HepG2 (cell line): Measurements from ENCODE around the gene EARS2. TPM values are rescaled to one million over a fixed set of nuclear protein-coding genes. Genes with fewer than 3 reads are reported as not detected.

ENCODE experiments used
- ARID4A ChIP-seq: sonication (generic); formaldehyde crosslinking; IDR thresholded peaks from 2 replicates; pipeline ENCODE4 v1.5.0; 2020; ENCODE audit warnings: mild to moderate bottlenecking, missing genetic modification reagents, borderline replicate concordance
- CERS6 ChIP-seq: sonication (generic); formaldehyde crosslinking; IDR thresholded peaks from 2 replicates; pipeline ENCODE4 v1.5.0; 2020; ENCODE audit warnings: missing genetic modification reagents
- ISX ChIP-seq: sonication (generic); formaldehyde crosslinking; conservative IDR thresholded peaks from 2 replicates; pipeline ENCODE4 v1.5.0; 2020; ENCODE audit warnings: missing genetic modification reagents
- RBFOX2 ChIP-seq: fragments of 200-400 bp; formaldehyde crosslinking; IDR thresholded peaks from 2 replicates; pipeline ENCODE4 v1.6.1; 2017; ENCODE audit warnings: low read depth, mild to moderate bottlenecking, low read length
- ZBTB10 ChIP-seq: sonication (generic); formaldehyde crosslinking; IDR thresholded peaks from 2 replicates; pipeline ENCODE4 v1.4.0; 2020; ENCODE audit warnings: missing genetic modification reagents, borderline replicate concordance
- ZMYM3 ChIP-seq: sonication (generic); formaldehyde crosslinking; IDR thresholded peaks from 2 replicates; pipeline ENCODE4 v1.5.1; 2020; ENCODE audit warnings: mild to moderate bottlenecking, missing genetic modification reagents
- ZMYM4 ChIP-seq: sonication (generic); formaldehyde crosslinking; IDR thresholded peaks from 2 replicates; pipeline ENCODE4 v1.8.1; 2023; ENCODE audit warnings: mild to moderate bottlenecking, missing genetic modification reagents
- ZNF124 ChIP-seq: sonication (generic); formaldehyde crosslinking; IDR thresholded peaks from 2 replicates; pipeline ENCODE4 v1.4.0; 2020; ENCODE audit warnings: missing genetic modification reagents
- ZNF569 ChIP-seq: sonication (generic); formaldehyde crosslinking; IDR thresholded peaks from 2 replicates; pipeline ENCODE4 v1.5.0; 2020; ENCODE audit warnings: mild to moderate bottlenecking, missing genetic modification reagents, moderate library complexity, borderline replicate concordance
- ZNF777 ChIP-seq: sonication (generic); formaldehyde crosslinking; IDR thresholded peaks from 2 replicates; pipeline ENCODE4 v1.4.0; 2020; ENCODE audit warnings: missing genetic modification reagents
- ZNF780A ChIP-seq: sonication (generic); formaldehyde crosslinking; IDR thresholded peaks from 2 replicates; pipeline ENCODE4 v1.8.0; 2022; ENCODE audit warnings: mild to moderate bottlenecking, missing genetic modification reagents, moderate library complexity
- ZNF83 ChIP-seq: sonication (generic); formaldehyde crosslinking; IDR thresholded peaks from 2 replicates; pipeline ENCODE4 v1.4.0; 2020; ENCODE audit warnings: missing genetic modification reagents, mild to moderate bottlenecking, borderline replicate concordance
- polyA plus RNA-seq, 8 experiments: library from polyadenylated mRNA; depleted of rRNA in 3 of 8; stranded (reverse) in 7 of 8; unstranded in 1 of 8; fragments of >200 nt; fragmentation: Illumina TruSeq in 4 of 8; extraction: Trizol in 4 of 8; gene quantifications; 2 replicates each; pipeline versions ENCODE4 v1.2.1 to v1.2.3, GENCODE V29; 2011 to 2016; ENCODE audit warnings: low read depth in 4 of 8, missing spikeins in 1 of 8, mixed read lengths in 1 of 8; ENCODE audit not compliant: insufficient read depth in 1 of 8
- total RNA-seq, 5 experiments: library from RNA; depleted of rRNA; stranded (reverse); fragments of >200 nt; fragmentation: Illumina TruSeq; extraction: Trizol; gene quantifications; 2 replicates each; pipeline ENCODE4 v1.2.3, GENCODE V29; 2016; ENCODE audit warnings: low read depth in 1 of 5
- TF ChIP-seq, protein P1 (sequence below): sonication (generic); formaldehyde crosslinking; IDR thresholded peaks from 2 replicates; pipeline ENCODE4 v1.9.0; 2022; ENCODE audit warnings: missing genetic modification reagents, mild to moderate bottlenecking, borderline replicate concordance
- TF ChIP-seq, protein P2 (sequence below): sonication (generic); formaldehyde crosslinking; IDR thresholded peaks from 2 replicates; pipeline ENCODE4 v1.5.1; 2020; ENCODE audit warnings: missing genetic modification reagents, mild to moderate bottlenecking, borderline replicate concordance

EARS2 gene
- total and polyA plus RNA-seq, 2 of the 13 experiments (the other 11 are each of a cell fraction or from before 2014, with no cell fraction given): 49.4 to 80.4 TPM

GRCh38 chr16:23539984-23540816 lies 16.9 kb downstream of the EARS2 start (continued):
- TF ChIP-seq ZNF780A (peak; percentile 97), ISX (CRISPR knock-in tag) (no peak), RBFOX2 (no peak), ZMYM4 (CRISPR knock-in tag) (peak; percentile 91), ZNF777 (CRISPR knock-in tag) (no peak), CERS6 (CRISPR knock-in tag) (no peak), ZNF83 (CRISPR knock-in tag) (no peak), ZBTB10 (no peak), ARID4A (peak; percentile 96), ZMYM3 (CRISPR knock-in tag) (no peak; the same call in none of the 2 replicates), ZNF124 (CRISPR knock-in tag) (peak; percentile 37; the same call in 1 of the 2 replicates), ZNF569 (CRISPR knock-in tag) (no peak)
- TF ChIP-seq, protein P1, sequence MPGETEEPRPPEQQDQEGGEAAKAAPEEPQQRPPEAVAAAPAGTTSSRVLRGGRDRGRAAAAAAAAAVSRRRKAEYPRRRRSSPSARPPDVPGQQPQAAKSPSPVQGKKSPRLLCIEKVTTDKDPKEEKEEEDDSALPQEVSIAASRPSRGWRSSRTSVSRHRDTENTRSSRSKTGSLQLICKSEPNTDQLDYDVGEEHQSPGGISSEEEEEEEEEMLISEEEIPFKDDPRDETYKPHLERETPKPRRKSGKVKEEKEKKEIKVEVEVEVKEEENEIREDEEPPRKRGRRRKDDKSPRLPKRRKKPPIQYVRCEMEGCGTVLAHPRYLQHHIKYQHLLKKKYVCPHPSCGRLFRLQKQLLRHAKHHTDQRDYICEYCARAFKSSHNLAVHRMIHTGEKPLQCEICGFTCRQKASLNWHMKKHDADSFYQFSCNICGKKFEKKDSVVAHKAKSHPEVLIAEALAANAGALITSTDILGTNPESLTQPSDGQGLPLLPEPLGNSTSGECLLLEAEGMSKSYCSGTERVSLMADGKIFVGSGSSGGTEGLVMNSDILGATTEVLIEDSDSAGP (CRISPR knock-in tag): peak; percentile 90
- TF ChIP-seq, protein P2, sequence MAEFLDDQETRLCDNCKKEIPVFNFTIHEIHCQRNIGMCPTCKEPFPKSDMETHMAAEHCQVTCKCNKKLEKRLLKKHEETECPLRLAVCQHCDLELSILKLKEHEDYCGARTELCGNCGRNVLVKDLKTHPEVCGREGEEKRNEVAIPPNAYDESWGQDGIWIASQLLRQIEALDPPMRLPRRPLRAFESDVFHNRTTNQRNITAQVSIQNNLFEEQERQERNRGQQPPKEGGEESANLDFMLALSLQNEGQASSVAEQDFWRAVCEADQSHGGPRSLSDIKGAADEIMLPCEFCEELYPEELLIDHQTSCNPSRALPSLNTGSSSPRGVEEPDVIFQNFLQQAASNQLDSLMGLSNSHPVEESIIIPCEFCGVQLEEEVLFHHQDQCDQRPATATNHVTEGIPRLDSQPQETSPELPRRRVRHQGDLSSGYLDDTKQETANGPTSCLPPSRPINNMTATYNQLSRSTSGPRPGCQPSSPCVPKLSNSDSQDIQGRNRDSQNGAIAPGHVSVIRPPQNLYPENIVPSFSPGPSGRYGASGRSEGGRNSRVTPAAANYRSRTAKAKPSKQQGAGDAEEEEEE: no peak; the same call in 1 of the 2 replicates
